Suppressor macrophage treated with lipopolysaccharide for 1 hour (primary cell): Measurements from ENCODE around the gene PRPH.

Experiments
- DNase-seq, 3 donors: peaks; one replicate each; pipeline ENCODE4 v3.0.0-alpha.2; 2020 to 2022

Gene PRPH

GRCh38 chr12:49347311-49348193, 52.6 kb downstream of the PRPH start:
- peak; percentile 63 to 85 (median 64) for DNase-seq
